Right lobe of liver (tissue), 4 donors: ENCODE measurements around the gene E2F2.

Source experiments
- CTCF ChIP-seq, 4 donors: fragments of 200-600 bp in 3 of 4; fragments of 450-650 bp in 1 of 4; IDR thresholded peaks; one replicate each; pipeline versions ENCODE4 v1.5.1 to v1.8.0; 2016 to 2022; ENCODE audit warnings: antibody characterized with exemption in 4 of 4, mild to moderate bottlenecking in 2 of 4
- POLR2A ChIP-seq: fragments of 450-650 bp; IDR thresholded peaks from one replicate; pipeline ENCODE4 v1.6.1; 2017; ENCODE audit warnings: antibody characterized with exemption, mild to moderate bottlenecking
- donor health status: DM: no; HTN: no; CAD: no.
- donor health status: DM: no; HTN: no; CAD: no.
- donor health status: DM: no; HTN: yes; CAD: no.

GRCh38 chr1:23537296-23537973, 6.4 kb upstream of the E2F2 start:
- TF ChIP-seq CTCF (IDR thresholded peaks at IDR 0.05) (no peak), POLR2A (no peak)
